Gastroesophageal sphincter (tissue), 3 donors: ENCODE results near the gene SDCBP2.

Experiments used
- CTCF ChIP-seq, 4 experiments: fragments of 200-600 bp in 2 of 4; fragments of 450-650 bp in 2 of 4; sonication (generic) in 1 of 4; IDR thresholded peaks; one replicate each; pipeline ENCODE4 v1.5.1; 2017 to 2019; ENCODE audit warnings: antibody characterized with exemption in 4 of 4, mild to moderate bottlenecking in 2 of 4, moderate library complexity in 2 of 4
- EP300 ChIP-seq: sonication (generic); formaldehyde crosslinking; IDR thresholded peaks from one replicate; pipeline ENCODE4 v1.6.1; 2017; ENCODE audit warnings: antibody characterized with exemption, mild to moderate bottlenecking
- POLR2A ChIP-seq, 2 donors: fragments of 450-650 bp; IDR thresholded peaks; one replicate each; pipeline ENCODE4 v1.6.1; 2017; ENCODE audit warnings: antibody characterized with exemption in 2 of 2, mild to moderate bottlenecking in 2 of 2, moderate library complexity in 1 of 2
- POLR2AphosphoS5 ChIP-seq: sonication (generic); formaldehyde crosslinking; IDR thresholded peaks from one replicate; pipeline ENCODE4 v1.6.1; 2017; ENCODE audit warnings: antibody characterized with exemption

- TF ChIP-seq CTCF (IDR thresholded peaks at IDR 0.05) = no peak
- no peak for TF ChIP-seq POLR2AphosphoS5
- no peak for TF ChIP-seq POLR2A (IDR thresholded peaks at IDR 0.05)
- no peak for TF ChIP-seq EP300
These were observed 59.7 kb downstream of the SDCBP2 start for GRCh38 chr20:1269235-1269634.
